ENCODE results near the gene MTCL3.
A peak's percentile ranks its signal among the peaks of the same experiment; 100 is the strongest.

Gene MTCL3

GRCh38 chr6:127518710-127519468 is at the start of gene MTCL3:
MTCL3 (minus strand) TSS chr6:127519335.
- DNase-seq (ENCODE audit: low read depth) = peak; percentile 68

- no peak for DNase-seq (ENCODE audit: low read depth)
Measured at GRCh38 chr6:127567476-127567875, 48.3 kb upstream of the MTCL3 start.

GRCh38 chr6:127566651-127567050 is 47.5 kb upstream of the MTCL3 start:
- DNase-seq (ENCODE audit: low read depth) = no peak

GRCh38 chr6:127566119-127566518 is 47.0 kb upstream of the MTCL3 start:
- no peak for DNase-seq (ENCODE audit: low read depth)

GRCh38 chr6:127564761-127565160 is 45.6 kb upstream of the MTCL3 start:
- no peak for DNase-seq (ENCODE audit: low read depth)

- peak; percentile 12 for DNase-seq (ENCODE audit: low read depth)
Measured at GRCh38 chr6:127561660-127562059, 42.5 kb upstream of the MTCL3 start.

GRCh38 chr6:127554435-127555006 is 35.4 kb upstream of the MTCL3 start:
- DNase-seq (ENCODE audit: low read depth) = peak; percentile 45

- DNase-seq (ENCODE audit: low read depth) = peak; percentile 25
Measured at GRCh38 chr6:127550403-127550802, 31.3 kb upstream of the MTCL3 start.

- DNase-seq (ENCODE audit: low read depth) = peak; percentile 16
Measured at GRCh38 chr6:127547904-127548649, 28.9 kb upstream of the MTCL3 start.

- peak; percentile 18 for DNase-seq (ENCODE audit: low read depth)
Measured at GRCh38 chr6:127547215-127547614, 28.1 kb upstream of the MTCL3 start.

GRCh38 chr6:127539272-127539671 is 20.1 kb upstream of the MTCL3 start:
- peak; percentile 27 for DNase-seq (ENCODE audit: low read depth)

- DNase-seq (ENCODE audit: low read depth) = peak; percentile 23
Measured at GRCh38 chr6:127538750-127539264, 19.7 kb upstream of the MTCL3 start.

GRCh38 chr6:127533736-127534135 is 14.6 kb upstream of the MTCL3 start:
- DNase-seq (ENCODE audit: low read depth) = no peak

- DNase-seq (ENCODE audit: low read depth) = peak; percentile 11
Measured at GRCh38 chr6:127533011-127533410, 13.9 kb upstream of the MTCL3 start.

- no peak for DNase-seq (ENCODE audit: low read depth)
Measured at GRCh38 chr6:127522714-127523113, 3.6 kb upstream of the MTCL3 start.

- DNase-seq (ENCODE audit: low read depth) = peak; percentile 19
Measured at GRCh38 chr6:127520066-127520465, 931 bp upstream of the MTCL3 start.

GRCh38 chr6:127519469-127519785 is 292 bp upstream of the MTCL3 start:
- DNase-seq (ENCODE audit: low read depth) = no peak

- DNase-seq (ENCODE audit: low read depth) = no peak
Measured at GRCh38 chr6:127518191-127518709, 885 bp downstream of the MTCL3 start.

- no peak for DNase-seq (ENCODE audit: low read depth)
Measured at GRCh38 chr6:127517693-127518092, 1.4 kb downstream of the MTCL3 start.

GRCh38 chr6:127516662-127517273 is 2.4 kb downstream of the MTCL3 start:
- peak; percentile 75 for DNase-seq (ENCODE audit: low read depth)

- peak; percentile 76 for DNase-seq (ENCODE audit: low read depth)
Measured at GRCh38 chr6:127515794-127516661, 3.1 kb downstream of the MTCL3 start.
